CD4-positive, CD25-positive, alpha-beta regulatory T cell (primary cell): ENCODE results near the gene AJAP1. TPM values are rescaled to one million over a fixed set of nuclear protein-coding genes. Genes with fewer than 3 reads are reported as not detected.

Experiments used
- ATAC-seq, 2 donors: fragments of 150-1000 bp; cut with Tn5 transposase; one replicate each; pipeline ENCODE4 v1.10.0; 2021; ENCODE audit warnings: low read depth in 2 of 2, moderate number of reproducible peaks in 2 of 2, moderate library complexity in 1 of 2
- DNase-seq, 3 donors: peaks; one replicate each; pipeline versions ENCODE4 v3.0.0 to v3.0.0-alpha.2; 2012 to 2022; ENCODE audit warnings: mixed read lengths in 1 of 3
- H3K27ac ChIP-seq: one replicate; pipeline ENCODE4 v1.7.0; 2013; ENCODE audit warnings: mild to moderate bottlenecking, low read length; ENCODE audit not compliant: insufficient read depth, poor library complexity, severe bottlenecking
- H3K27me3 ChIP-seq: one replicate; pipeline ENCODE4 v1.7.0; 2013; ENCODE audit warnings: low read length; ENCODE audit not compliant: control insufficient read depth, insufficient read depth
- H3K36me3 ChIP-seq: one replicate; pipeline ENCODE4 v1.7.0; 2013; ENCODE audit warnings: mild to moderate bottlenecking, low read length, moderate library complexity; ENCODE audit not compliant: control insufficient read depth, insufficient read depth
- H3K4me1 ChIP-seq: 2 replicates; pipeline ENCODE4 v1.7.0; 2013; ENCODE audit warnings: mild to moderate bottlenecking, low read length; ENCODE audit not compliant: insufficient read depth, control insufficient read depth, poor library complexity, severe bottlenecking
- H3K4me3 ChIP-seq: one replicate; pipeline ENCODE4 v1.7.0; 2013; ENCODE audit warnings: low read depth, mild to moderate bottlenecking, low read length, moderate library complexity
- H3K9me3 ChIP-seq, 2 experiments: 1 replicate in 1 of 2; 2 replicates in 1 of 2; pipeline ENCODE4 v1.7.0; 2013; ENCODE audit warnings: low read length in 2 of 2, mild to moderate bottlenecking in 1 of 2, moderate library complexity in 1 of 2; ENCODE audit not compliant: control insufficient read depth in 2 of 2
- H3K27ac Mint-ChIP-seq, 3 donors: one replicate each; pipeline ENCODE4 v1.8.0; 2020 to 2022; ENCODE audit warnings: mild to moderate bottlenecking in 3 of 3, mixed read lengths in 3 of 3, moderate library complexity in 2 of 3
- H3K27me3 Mint-ChIP-seq: one replicate; pipeline ENCODE4 v1.8.0; 2022; ENCODE audit warnings: mild to moderate bottlenecking, mixed read lengths
- H3K36me3 Mint-ChIP-seq: one replicate; pipeline ENCODE4 v1.8.0; 2020; ENCODE audit warnings: mixed read lengths
- H3K4me1 Mint-ChIP-seq, 4 donors: one replicate each; pipeline ENCODE4 v1.8.0; 2020 to 2022; ENCODE audit warnings: mixed read lengths in 4 of 4, mild to moderate bottlenecking in 1 of 4
- H3K4me3 Mint-ChIP-seq, 4 donors: one replicate each; pipeline ENCODE4 v1.8.0; 2020 to 2022; ENCODE audit warnings: mild to moderate bottlenecking in 4 of 4, mixed read lengths in 4 of 4, moderate library complexity in 3 of 4
- H3K9me3 Mint-ChIP-seq, 7 donors: one replicate each; pipeline ENCODE4 v1.8.0; 2020 to 2022; ENCODE audit warnings: mixed read lengths in 7 of 7, mild to moderate bottlenecking in 3 of 7, moderate library complexity in 2 of 7
- polyA plus RNA-seq, 4 donors: library from polyadenylated mRNA; unstranded; fragments of 300-500 nt; fragmentation: Illumina TruSeq; gene quantifications; one replicate each; pipeline ENCODE4 v1.2.3, GENCODE V29; 2021
- total RNA-seq: library from RNA; stranded (reverse); gene quantifications from one replicate; pipeline ENCODE4 v1.2.3, GENCODE V29; 2022

The AJAP1 gene
- total and polyA plus RNA-seq, 5 donors from 2014 or later, result 0.10 to 0.41 (median 0.37) TPM; not detected in 2

DNA sequence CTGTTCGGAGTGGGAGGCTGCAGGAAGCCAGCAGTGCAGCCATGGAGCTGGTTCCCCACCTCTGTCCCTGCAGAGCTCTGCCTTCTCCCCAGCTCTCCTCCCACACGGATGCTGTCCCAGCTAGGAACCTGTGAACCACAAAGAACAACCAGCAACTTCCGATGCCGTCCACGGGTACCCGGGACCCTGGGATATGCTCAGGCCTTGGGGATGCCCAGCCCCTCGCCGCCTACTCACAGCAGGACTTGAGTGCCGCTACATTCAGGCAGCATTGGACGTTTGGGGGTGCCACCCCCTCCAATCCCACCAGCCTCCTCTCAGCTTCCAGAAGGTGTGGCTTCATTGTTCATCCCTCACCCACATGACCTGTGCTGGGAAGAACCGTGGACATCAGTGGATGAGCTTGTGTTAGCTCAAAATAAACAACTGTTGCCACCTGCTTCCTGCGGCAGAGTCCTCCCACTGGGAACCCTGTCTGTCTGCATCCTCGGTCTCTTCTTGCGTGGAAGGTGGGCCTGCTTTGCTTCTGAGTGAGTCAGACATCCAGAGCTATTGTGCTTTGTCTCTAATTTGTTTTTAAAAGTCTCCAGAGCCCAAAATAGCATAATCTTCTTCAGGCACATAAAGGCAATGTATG, 20.1 kb upstream of the AJAP1 start:
- no peaks in the 10 kb centered on the region for H3K9me3 ChIP-seq
- no peaks in the 10 kb centered on the region for H3K36me3 Mint-ChIP-seq
- H3K4me3 ChIP-seq, result no peak overlapping the region
- H3K27ac ChIP-seq, result no peak overlapping the region
- H3K4me3 Mint-ChIP-seq, result no peak overlapping the region
- H3K4me1 ChIP-seq, result no peaks in the 10 kb centered on the region
- H3K4me1 Mint-ChIP-seq, result no peaks in the 10 kb centered on the region
- ATAC-seq (no peak), DNase-seq (no peak)
- H3K36me3 ChIP-seq, result no peaks in the 10 kb centered on the region
- H3K27ac Mint-ChIP-seq, result no peak overlapping the region
- H3K9me3 Mint-ChIP-seq, result no peaks in the 10 kb centered on the region
- no peaks in the 10 kb centered on the region for H3K27me3 ChIP-seq
- no peaks in the 10 kb centered on the region for H3K27me3 Mint-ChIP-seq

DNA sequence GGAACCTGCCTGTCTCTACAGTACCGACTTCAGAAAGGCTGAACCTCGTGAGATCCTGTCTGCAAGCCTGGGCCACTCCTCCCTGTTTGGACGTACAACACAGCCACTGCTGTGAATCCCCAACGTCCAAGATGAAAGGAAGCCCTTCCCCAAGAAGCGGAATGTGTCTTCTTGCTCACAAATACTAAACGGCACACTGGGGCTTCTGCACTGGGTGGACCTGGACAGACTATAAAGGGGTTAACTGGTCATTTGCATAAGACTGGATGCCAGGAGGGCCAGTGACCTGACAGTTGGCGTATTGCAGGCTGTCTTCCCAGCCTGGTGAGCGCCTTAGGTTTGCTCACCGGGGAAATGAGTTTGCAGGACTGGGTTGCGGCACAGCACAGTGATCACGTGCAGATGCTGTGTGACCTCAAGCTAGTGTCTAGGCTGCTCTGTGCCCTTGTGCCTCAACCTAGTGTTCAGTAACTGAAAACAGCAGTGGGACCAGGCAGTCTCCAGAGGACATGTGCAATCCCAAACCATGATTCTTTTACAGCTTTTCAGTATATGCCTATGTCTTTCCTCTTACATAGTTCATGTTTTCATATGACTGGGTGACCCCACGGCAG, 19.5 kb upstream of the AJAP1 start:
- H3K36me3 Mint-ChIP-seq, result no peaks in the 10 kb centered on the region
- no peak overlapping the region for H3K4me3 Mint-ChIP-seq
- no peak for DNase-seq
- H3K27me3 Mint-ChIP-seq, result no peaks in the 10 kb centered on the region
- no peaks in the 10 kb centered on the region for H3K4me1 Mint-ChIP-seq
- no peaks in the 10 kb centered on the region for H3K4me1 ChIP-seq
- no peak overlapping the region for H3K27ac Mint-ChIP-seq
- H3K4me3 ChIP-seq, result no peak overlapping the region
- H3K9me3 Mint-ChIP-seq, result no peaks in the 10 kb centered on the region
- H3K9me3 ChIP-seq, result no peaks in the 10 kb centered on the region
- no peaks in the 10 kb centered on the region for H3K36me3 ChIP-seq
- no peaks in the 10 kb centered on the region for H3K27me3 ChIP-seq
- ATAC-seq, result no peak
- no peak overlapping the region for H3K27ac ChIP-seq

DNA sequence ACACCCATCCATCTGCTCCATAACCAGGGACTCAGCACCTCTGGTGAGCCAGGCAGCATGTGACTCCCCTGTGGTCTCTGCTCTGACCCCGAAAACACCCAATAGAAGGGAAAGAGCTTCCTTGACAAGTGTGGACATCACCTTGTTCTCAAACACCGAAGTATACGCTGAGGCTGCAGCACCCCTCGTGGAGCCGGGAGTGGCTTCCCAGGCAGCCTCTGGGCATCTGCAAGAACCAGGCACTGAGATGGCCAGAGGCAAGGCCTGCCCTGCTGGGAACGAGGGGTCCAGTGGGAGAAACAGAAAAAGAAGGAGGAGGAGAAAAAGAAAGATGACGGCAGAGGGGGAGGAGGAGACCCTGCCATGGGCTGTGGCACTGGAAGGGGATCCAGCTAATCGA, 18.2 kb upstream of the AJAP1 start:
- Mint-ChIP-seq H3K4me1 (no peaks in the 10 kb centered on the region), H3K9me3 (no peaks in the 10 kb centered on the region), H3K36me3 (no peaks in the 10 kb centered on the region), H3K27me3 (no peaks in the 10 kb centered on the region), H3K4me3 (no peak overlapping the region), H3K27ac (no peak overlapping the region)
- no peaks in the 10 kb centered on the region for H3K9me3 ChIP-seq
- no peaks in the 10 kb centered on the region for H3K36me3 ChIP-seq
- ATAC-seq (no peak), DNase-seq (no peak)
- H3K4me1 ChIP-seq, result no peaks in the 10 kb centered on the region
- H3K4me3 ChIP-seq, result no peak overlapping the region
- H3K27ac ChIP-seq, result no peak overlapping the region
- no peaks in the 10 kb centered on the region for H3K27me3 ChIP-seq

DNA sequence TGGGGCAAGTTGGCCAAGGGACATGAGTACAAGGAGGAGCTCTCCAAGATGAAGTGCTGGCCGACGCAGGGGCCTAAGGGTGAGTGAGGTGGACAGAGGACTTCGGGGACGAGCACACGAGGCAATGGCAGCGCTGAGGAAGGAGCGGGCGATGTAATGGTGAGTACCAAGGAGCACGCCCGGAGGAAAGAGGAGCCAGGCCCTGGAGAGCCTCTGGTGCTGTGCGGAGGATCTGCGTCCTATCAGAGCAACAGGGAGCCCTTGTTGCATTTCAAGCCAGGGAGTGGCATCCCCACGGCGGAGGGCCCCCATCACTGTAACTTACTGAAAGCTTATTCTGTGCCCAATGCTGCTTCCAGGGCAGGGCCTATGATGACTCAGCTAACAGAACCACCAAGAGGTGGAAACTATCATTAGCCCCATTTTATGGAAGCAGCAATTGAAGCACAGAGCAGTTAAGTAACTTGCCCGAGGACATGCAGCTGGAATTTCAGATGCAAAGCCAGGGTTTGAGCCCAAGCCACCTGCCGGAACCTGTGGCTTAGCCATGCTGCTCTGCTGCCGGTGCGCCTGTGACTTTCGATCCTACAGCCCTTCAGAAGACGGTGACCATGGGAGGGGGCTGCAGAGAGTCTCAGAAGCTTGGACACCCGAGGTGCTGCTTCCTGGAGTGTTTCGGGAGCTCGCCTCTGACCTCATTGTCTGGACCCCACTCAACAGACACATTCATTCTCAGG, 17.6 kb upstream of the AJAP1 start:
- no peak for DNase-seq
- Histone ChIP-seq H3K4me3 (no peak overlapping the region), H3K36me3 (no peaks in the 10 kb centered on the region), H3K9me3 (no peaks in the 10 kb centered on the region), H3K27ac (no peak overlapping the region), H3K4me1 (no peaks in the 10 kb centered on the region), H3K27me3 (no peaks in the 10 kb centered on the region)
- Mint-ChIP-seq H3K27ac (no peak overlapping the region), H3K4me1 (no peaks in the 10 kb centered on the region), H3K9me3 (no peaks in the 10 kb centered on the region), H3K36me3 (no peaks in the 10 kb centered on the region), H3K27me3 (no peaks in the 10 kb centered on the region), H3K4me3 (no peak overlapping the region)
- ATAC-seq, result no peak

DNA sequence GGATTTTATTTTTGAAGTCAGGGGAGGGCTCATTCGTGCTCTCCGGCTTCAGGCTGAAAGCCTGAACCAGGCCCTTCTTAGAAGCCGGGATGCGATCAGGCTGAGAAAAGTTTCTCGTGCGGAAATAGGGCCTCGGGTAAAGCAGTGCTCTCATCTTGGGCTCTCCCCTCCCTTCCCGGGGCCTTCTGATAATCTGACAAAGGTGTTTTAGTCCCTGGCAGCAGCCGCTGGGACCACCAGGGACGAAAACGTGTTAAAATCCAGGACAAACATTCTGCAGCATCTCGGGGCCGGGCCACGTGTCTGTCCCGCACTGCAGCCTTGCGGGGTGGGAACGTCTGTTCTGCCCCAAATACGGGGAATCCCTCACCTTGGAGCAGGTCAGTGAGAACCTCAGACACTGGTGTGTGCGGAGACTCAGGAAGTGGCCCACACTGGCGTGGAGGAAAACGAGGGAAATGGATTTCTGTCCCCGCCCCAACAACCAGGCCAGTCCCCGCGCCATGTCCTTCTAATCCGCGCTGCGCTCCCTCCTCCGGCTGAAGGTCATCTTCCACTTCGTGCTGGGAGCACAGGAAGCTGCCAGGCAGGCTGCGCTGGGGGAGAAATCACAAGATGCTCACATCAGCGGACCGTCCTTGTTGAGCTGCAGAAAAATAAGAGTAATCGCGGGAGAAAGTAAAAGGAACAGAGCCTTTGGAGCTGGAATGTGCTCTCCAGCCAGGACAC, 16.6 kb upstream of the AJAP1 start:
- no peak for ATAC-seq
- no peaks in the 10 kb centered on the region for H3K27me3 ChIP-seq
- Mint-ChIP-seq H3K4me1 (no peaks in the 10 kb centered on the region), H3K4me3 (no peak overlapping the region), H3K36me3 (no peaks in the 10 kb centered on the region), H3K27me3 (peaks cover 2% of the 10 kb centered on the region), H3K27ac (no peak overlapping the region), H3K9me3 (no peaks in the 10 kb centered on the region)
- H3K4me3 ChIP-seq, result no peak overlapping the region
- no peaks in the 10 kb centered on the region for H3K36me3 ChIP-seq
- no peaks in the 10 kb centered on the region for H3K9me3 ChIP-seq
- DNase-seq, result no peak
- H3K27ac ChIP-seq, result no peak overlapping the region
- no peaks in the 10 kb centered on the region for H3K4me1 ChIP-seq

DNA sequence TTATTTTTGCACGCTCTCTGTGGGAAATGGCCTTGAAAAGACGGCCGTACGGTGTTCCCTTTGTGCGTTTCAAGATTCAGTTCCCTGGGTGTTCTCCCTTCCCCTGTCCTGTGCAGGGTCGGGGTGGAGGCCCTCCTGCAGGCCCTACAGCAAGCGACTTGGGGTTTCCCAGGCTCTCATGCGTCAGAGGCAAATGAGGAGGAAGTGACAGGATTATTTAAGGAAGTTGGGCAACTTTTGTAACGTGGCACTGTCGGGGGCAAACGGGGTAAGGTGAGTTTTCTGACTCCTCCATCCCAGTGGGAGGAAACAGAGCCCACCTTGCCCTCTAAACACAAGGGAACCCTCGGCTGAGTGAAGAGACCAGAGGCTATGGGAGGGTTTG, 16.1 kb upstream of the AJAP1 start:
- no peak overlapping the region for H3K27ac Mint-ChIP-seq
- Histone ChIP-seq H3K27me3 (no peaks in the 10 kb centered on the region), H3K4me3 (no peak overlapping the region), H3K9me3 (no peaks in the 10 kb centered on the region), H3K36me3 (no peaks in the 10 kb centered on the region), H3K4me1 (no peaks in the 10 kb centered on the region), H3K27ac (no peak overlapping the region)
- H3K27me3 Mint-ChIP-seq, result peaks cover 7% of the 10 kb centered on the region
- no peaks in the 10 kb centered on the region for H3K36me3 Mint-ChIP-seq
- ATAC-seq (no peak), DNase-seq (no peak)
- no peaks in the 10 kb centered on the region for H3K9me3 Mint-ChIP-seq
- H3K4me3 Mint-ChIP-seq, result peak overlapping the region in 1 of 4 donors; percentile 27
- no peaks in the 10 kb centered on the region for H3K4me1 Mint-ChIP-seq

DNA sequence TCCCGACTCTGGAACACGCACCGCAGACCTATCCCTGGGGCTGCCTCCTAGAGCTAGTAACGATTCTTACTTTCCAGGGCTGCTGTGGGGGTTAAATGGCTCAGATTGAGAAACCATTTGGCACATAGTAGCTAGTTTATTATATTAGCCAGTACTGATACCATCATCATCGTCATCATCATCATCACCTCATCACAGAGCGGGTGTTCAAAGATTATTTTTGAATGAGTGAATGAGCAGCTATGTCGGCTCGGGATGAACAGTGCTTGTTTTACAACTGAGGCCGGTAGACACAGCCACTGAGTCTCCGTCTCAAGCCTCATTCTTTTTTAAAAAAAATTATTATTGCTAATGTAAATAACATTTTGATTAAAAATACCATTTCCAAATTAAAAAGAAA, 13.5 kb upstream of the AJAP1 start:
- Mint-ChIP-seq H3K4me3 (no peak overlapping the region), H3K27me3 (peaks cover 7% of the 10 kb centered on the region), H3K36me3 (no peaks in the 10 kb centered on the region), H3K9me3 (no peaks in the 10 kb centered on the region), H3K27ac (no peak overlapping the region), H3K4me1 (no peaks in the 10 kb centered on the region)
- DNase-seq (no peak), ATAC-seq (no peak)
- Histone ChIP-seq H3K4me1 (no peaks in the 10 kb centered on the region), H3K36me3 (no peaks in the 10 kb centered on the region), H3K27ac (no peak overlapping the region), H3K9me3 (no peaks in the 10 kb centered on the region), H3K4me3 (no peak overlapping the region), H3K27me3 (no peaks in the 10 kb centered on the region)
